Measurements from ENCODE around the gene CS. TPM values are rescaled to one million over a fixed set of nuclear protein-coding genes. Genes with fewer than 3 reads are reported as not detected.

The CS gene
- total and polyA plus RNA-seq, 9 donors = 48.9 to 237 (median 137) TPM

DNA sequence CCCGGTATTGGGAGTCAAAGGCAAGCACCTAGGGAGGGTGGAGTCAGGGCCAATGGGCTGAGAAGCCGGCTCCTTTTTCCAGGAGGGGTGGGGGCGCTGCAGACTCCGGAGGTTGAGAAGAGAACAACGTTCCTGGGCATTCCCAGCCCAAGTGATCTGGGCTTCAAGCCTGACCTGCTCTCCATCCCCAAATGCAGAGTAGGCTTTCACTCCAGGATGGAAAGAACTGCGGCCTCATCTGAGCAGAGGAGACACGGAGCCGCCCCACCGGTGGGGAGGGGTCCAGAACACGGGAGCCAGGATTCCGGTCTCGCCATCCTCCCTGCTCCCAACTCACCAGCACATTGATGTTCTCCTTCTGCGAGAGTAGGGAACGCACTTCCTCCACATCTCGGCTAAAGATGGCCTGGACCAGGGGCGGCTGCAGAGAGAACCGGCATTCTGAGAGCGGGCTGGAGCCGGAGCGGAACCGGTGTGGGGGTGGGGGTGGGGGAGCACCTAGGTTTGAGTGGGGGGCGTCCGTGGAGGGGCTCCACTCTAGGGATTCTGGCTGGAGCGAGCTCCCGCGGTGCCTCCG lies 42.6 kb downstream of the CS start:
- DNase-seq = no peak
- Histone ChIP-seq H3K4me1 (ENCODE audit: insufficient read depth) (peaks cover 4% of the 10 kb centered on the region), H3K9me3 (no peaks in the 10 kb centered on the region), H3K36me3 (no peaks in the 10 kb centered on the region), H3K27ac (peak overlapping the region; percentile 87 to 90), H3K27me3 (no peaks in the 10 kb centered on the region), H3K4me3 (peak overlapping the region; percentile 88)
- intact Hi-C loops (cut with DNase I) = no loop called here
- WGBS, 3 donors = 0 to 1% (median 0%) methylated on average over 17 to 27 of the region's 27 CpGs
- TF ChIP-seq POLR2A (IDR thresholded peaks at IDR 0.05) = no peak
- TF ChIP-seq EP300 (IDR thresholded peaks at IDR 0.05) = no peak
- TF ChIP-seq, protein P1, sequence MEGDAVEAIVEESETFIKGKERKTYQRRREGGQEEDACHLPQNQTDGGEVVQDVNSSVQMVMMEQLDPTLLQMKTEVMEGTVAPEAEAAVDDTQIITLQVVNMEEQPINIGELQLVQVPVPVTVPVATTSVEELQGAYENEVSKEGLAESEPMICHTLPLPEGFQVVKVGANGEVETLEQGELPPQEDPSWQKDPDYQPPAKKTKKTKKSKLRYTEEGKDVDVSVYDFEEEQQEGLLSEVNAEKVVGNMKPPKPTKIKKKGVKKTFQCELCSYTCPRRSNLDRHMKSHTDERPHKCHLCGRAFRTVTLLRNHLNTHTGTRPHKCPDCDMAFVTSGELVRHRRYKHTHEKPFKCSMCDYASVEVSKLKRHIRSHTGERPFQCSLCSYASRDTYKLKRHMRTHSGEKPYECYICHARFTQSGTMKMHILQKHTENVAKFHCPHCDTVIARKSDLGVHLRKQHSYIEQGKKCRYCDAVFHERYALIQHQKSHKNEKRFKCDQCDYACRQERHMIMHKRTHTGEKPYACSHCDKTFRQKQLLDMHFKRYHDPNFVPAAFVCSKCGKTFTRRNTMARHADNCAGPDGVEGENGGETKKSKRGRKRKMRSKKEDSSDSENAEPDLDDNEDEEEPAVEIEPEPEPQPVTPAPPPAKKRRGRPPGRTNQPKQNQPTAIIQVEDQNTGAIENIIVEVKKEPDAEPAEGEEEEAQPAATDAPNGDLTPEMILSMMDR (IDR thresholded peaks at IDR 0.05) = no peak

DNA sequence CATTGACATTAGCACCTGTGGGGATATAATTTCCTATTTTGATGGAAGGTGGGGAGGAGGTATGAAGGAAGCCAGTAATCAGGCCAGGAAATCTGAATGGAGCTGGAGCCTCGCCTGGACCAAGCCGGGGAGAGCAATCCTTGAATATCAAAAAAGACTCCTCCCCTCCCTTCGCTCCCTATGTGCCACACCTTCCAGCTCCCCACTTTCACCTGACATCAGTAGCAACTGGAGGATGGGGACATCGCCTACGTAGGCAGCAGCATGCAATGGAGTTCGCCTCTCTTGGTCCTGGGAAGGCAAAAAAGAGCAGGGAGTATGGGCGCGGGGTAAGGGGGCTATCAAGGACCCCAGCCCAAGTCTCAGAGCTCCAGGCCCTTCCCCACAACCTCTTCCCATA lies 43.1 kb downstream of the CS start:
- intact Hi-C loops (cut with DNase I) = no loop called here
- Histone ChIP-seq H3K4me3 (peak overlapping the region; percentile 88), H3K4me1 (ENCODE audit: insufficient read depth) (peaks cover 4% of the 10 kb centered on the region), H3K27me3 (no peaks in the 10 kb centered on the region), H3K36me3 (no peaks in the 10 kb centered on the region), H3K9me3 (no peaks in the 10 kb centered on the region), H3K27ac (no peak overlapping the region)
- no peak for DNase-seq
- 45 to 50% (median 46%) methylated on average over 8 of the region's 8 CpGs for WGBS, 3 donors
- no peak for TF ChIP-seq POLR2A (IDR thresholded peaks at IDR 0.05)
- TF ChIP-seq EP300 (IDR thresholded peaks at IDR 0.05) = no peak
- TF ChIP-seq, protein P1 (IDR thresholded peaks at IDR 0.05) = no peak

DNA sequence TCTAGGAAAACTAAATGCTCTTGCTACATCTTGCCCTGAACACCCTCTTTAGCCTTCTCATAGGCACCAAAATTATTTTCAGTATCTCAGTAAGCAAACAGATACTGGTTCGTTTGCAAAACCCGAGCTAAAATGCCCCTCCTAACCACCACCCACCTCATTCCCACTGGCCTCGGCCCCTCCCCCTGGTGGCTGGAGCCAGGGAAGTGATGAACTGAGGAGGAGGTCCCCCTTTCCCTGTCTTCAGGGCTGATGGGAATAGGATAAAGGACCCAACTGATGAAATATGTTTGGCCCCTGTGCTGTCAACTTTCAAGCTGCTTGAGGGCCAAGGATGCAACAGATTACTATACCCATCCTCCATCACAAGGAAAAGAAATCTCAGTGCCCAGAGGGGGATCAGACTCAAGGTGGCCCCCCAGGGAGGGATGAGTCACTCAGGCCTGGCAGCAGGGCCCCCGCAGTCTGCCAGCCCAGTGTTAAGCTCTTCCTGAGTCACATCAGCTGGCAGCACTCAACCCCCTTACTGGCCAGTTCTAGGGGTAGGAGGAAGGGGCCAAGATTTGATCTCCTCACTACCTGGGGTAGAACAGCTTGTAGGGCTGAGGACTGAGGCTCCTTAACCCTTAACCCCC lies 43.7 kb downstream of the CS start:
- Histone ChIP-seq H3K27ac (peak overlapping the region in 1 of 2 donors; percentile 25), H3K27me3 (no peaks in the 10 kb centered on the region), H3K36me3 (peaks cover 2% of the 10 kb centered on the region), H3K9me3 (no peaks in the 10 kb centered on the region), H3K4me1 (ENCODE audit: insufficient read depth) (peaks cover 4% of the 10 kb centered on the region), H3K4me3 (no peak overlapping the region)
- TF ChIP-seq, protein P1 (IDR thresholded peaks at IDR 0.05) = no peak
- no peak for TF ChIP-seq EP300 (IDR thresholded peaks at IDR 0.05)
- 23 to 29% (median 26%) methylated on average over 4 of the region's 4 CpGs for WGBS, 3 donors
- intact Hi-C loops (cut with DNase I) = no loop called here
- no peak for DNase-seq

DNA sequence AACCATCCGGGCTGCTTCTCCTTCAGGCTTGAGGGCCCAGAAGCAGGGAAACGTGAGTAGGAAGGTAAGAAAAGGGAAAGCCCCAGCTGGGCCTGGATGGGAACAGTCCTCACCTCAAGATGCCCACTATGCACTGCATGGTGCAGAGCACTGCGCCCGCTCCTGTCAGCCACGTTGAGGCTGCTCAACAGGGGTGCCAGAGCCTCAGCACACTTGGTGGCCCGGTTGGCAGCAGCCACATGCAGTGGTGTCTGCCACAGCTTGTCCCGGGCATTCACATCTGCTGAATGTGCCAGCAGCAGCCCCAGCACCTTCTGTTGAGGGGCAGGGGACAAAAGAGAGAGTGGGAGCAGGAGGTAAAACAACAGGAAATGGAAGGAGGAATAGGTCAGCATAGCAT lies 44.5 kb downstream of the CS start:
- no peak for DNase-seq
- TF ChIP-seq, protein P1 (IDR thresholded peaks at IDR 0.05) = no peak
- TF ChIP-seq POLR2A (IDR thresholded peaks at IDR 0.05) (no peak), EP300 (IDR thresholded peaks at IDR 0.05) (no peak)
- WGBS, 3 donors = 82 to 85% (median 84%) methylated on average over 7 of the region's 7 CpGs
- intact Hi-C loops (cut with DNase I) = no loop called here
- no peaks in the 10 kb centered on the region for H3K27me3 ChIP-seq
- no peak overlapping the region for H3K4me3 ChIP-seq
- no peak overlapping the region for H3K27ac ChIP-seq
- H3K9me3 ChIP-seq = no peaks in the 10 kb centered on the region
- peaks cover 2% of the 10 kb centered on the region for H3K36me3 ChIP-seq
- H3K4me1 ChIP-seq (ENCODE audit: insufficient read depth) = peaks cover 4% of the 10 kb centered on the region
